Measurements from ENCODE around the gene PRR14. TPM values are rescaled to one million over a fixed set of nuclear protein-coding genes. Genes with fewer than 3 reads are reported as not detected.

The PRR14 gene
- total RNA-seq, 1 experiment from 2014 or later: 77.6 TPM

- ATAC-seq: no peak
- CTCF ChIA-PET: no interaction called here
- TF ChIP-seq SIN3A (IDR thresholded peaks at IDR 0.05; ENCODE audit: borderline replicate concordance, insufficient read depth, low read depth, low read length) (no peak), POLR2AphosphoS5 (IDR thresholded peaks at IDR 0.05; ENCODE audit: low read depth, low read length) (no peak), TCF7L2 (IDR thresholded peaks at IDR 0.05; ENCODE audit: low read depth, low read length) (no peak)
- TF ChIP-seq, protein P1, sequence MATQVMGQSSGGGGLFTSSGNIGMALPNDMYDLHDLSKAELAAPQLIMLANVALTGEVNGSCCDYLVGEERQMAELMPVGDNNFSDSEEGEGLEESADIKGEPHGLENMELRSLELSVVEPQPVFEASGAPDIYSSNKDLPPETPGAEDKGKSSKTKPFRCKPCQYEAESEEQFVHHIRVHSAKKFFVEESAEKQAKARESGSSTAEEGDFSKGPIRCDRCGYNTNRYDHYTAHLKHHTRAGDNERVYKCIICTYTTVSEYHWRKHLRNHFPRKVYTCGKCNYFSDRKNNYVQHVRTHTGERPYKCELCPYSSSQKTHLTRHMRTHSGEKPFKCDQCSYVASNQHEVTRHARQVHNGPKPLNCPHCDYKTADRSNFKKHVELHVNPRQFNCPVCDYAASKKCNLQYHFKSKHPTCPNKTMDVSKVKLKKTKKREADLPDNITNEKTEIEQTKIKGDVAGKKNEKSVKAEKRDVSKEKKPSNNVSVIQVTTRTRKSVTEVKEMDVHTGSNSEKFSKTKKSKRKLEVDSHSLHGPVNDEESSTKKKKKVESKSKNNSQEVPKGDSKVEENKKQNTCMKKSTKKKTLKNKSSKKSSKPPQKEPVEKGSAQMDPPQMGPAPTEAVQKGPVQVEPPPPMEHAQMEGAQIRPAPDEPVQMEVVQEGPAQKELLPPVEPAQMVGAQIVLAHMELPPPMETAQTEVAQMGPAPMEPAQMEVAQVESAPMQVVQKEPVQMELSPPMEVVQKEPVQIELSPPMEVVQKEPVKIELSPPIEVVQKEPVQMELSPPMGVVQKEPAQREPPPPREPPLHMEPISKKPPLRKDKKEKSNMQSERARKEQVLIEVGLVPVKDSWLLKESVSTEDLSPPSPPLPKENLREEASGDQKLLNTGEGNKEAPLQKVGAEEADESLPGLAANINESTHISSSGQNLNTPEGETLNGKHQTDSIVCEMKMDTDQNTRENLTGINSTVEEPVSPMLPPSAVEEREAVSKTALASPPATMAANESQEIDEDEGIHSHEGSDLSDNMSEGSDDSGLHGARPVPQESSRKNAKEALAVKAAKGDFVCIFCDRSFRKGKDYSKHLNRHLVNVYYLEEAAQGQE (IDR thresholded peaks at IDR 0.05; ENCODE audit: insufficient read depth in 1 of 2, low read depth in 2 of 2, low read length in 1 of 2): no peak
- TF ChIP-seq, protein P2, sequence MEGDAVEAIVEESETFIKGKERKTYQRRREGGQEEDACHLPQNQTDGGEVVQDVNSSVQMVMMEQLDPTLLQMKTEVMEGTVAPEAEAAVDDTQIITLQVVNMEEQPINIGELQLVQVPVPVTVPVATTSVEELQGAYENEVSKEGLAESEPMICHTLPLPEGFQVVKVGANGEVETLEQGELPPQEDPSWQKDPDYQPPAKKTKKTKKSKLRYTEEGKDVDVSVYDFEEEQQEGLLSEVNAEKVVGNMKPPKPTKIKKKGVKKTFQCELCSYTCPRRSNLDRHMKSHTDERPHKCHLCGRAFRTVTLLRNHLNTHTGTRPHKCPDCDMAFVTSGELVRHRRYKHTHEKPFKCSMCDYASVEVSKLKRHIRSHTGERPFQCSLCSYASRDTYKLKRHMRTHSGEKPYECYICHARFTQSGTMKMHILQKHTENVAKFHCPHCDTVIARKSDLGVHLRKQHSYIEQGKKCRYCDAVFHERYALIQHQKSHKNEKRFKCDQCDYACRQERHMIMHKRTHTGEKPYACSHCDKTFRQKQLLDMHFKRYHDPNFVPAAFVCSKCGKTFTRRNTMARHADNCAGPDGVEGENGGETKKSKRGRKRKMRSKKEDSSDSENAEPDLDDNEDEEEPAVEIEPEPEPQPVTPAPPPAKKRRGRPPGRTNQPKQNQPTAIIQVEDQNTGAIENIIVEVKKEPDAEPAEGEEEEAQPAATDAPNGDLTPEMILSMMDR (IDR thresholded peaks at IDR 0.05): no peak
- Histone ChIP-seq H3K27me3 (ENCODE audit: control insufficient read depth, insufficient read depth, low read length) (no peaks in the 10 kb centered on the region), H3K27ac (ENCODE audit: low read length) (no peak overlapping the region), H3K36me3 (ENCODE audit: control insufficient read depth, insufficient read depth, low read length) (peaks cover 3% of the 10 kb centered on the region; the same call in 1 of the 2 replicates), H3K4me1 (ENCODE audit: control insufficient read depth, insufficient read depth, low read length) (peaks cover 10% of the 10 kb centered on the region; the same call in 1 of the 2 replicates), H3K4me3 (ENCODE audit: low read depth in 2 of 2, low read length in 2 of 2) (no peak overlapping the region), H3K9me3 (ENCODE audit: control insufficient read depth, insufficient read depth, low read depth, low read length) (no peaks in the 10 kb centered on the region)
- in situ Hi-C loops (cut with HindIII; ENCODE audit: low pct_unique_long_range_greater_than_20kb, low sequenced_read_pairs): no loop called here
- POLR2A ChIA-PET: no interaction called here
- no peak for DNase-seq (ENCODE audit: low read depth, low spot score)
- intact Hi-C loops (cut with micrococcal nuclease; ENCODE audit: unreplicated experiment): no loop called here
- no TSS peak for BruUV-seq (replicated peaks)
Observed at GRCh38 chr16:30604316-30604947, 46.3 kb upstream of the PRR14 start.

DNA sequence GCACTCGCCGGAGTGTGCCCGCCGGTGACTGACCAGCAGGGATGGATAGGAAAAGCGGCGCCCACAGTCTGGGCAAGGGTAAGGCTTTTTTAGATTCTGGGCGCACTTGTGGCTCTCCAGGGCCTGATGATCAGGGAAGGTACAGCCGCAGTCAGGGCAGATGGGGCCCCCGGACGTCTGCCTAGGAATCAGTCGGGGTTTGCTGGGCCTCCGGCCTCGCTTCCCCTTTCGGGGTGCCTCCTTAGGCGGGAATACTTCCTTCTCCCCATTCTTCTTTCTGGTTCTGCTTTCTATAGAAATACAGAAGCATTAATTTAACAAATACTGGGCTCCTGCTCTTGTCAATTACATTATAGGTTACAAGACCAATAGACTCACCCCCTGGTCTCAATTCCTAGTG, 45.6 kb upstream of the PRR14 start:
- DNase-seq (ENCODE audit: low read depth, low spot score) (no peak), ATAC-seq (no peak)
- in situ Hi-C loops (cut with HindIII; ENCODE audit: low pct_unique_long_range_greater_than_20kb, low sequenced_read_pairs): no loop called here
- no peaks in the 10 kb centered on the region for H3K9me3 ChIP-seq (ENCODE audit: control insufficient read depth, insufficient read depth, low read depth, low read length)
- no peak overlapping the region for H3K27ac ChIP-seq (ENCODE audit: low read length)
- H3K4me1 ChIP-seq (ENCODE audit: control insufficient read depth, insufficient read depth, low read length): peaks cover 10% of the 10 kb centered on the region; the same call in 1 of the 2 replicates
- CTCF ChIA-PET: no interaction called here
- no TSS peak for BruUV-seq (replicated peaks)
- TF ChIP-seq, protein P1 (IDR thresholded peaks at IDR 0.05; ENCODE audit: insufficient read depth in 1 of 2, low read depth in 2 of 2, low read length in 1 of 2): no peak
- TF ChIP-seq, protein P2 (IDR thresholded peaks at IDR 0.05): no peak
- TF ChIP-seq SIN3A (IDR thresholded peaks at IDR 0.05; ENCODE audit: borderline replicate concordance, insufficient read depth, low read depth, low read length) (no peak), POLR2AphosphoS5 (IDR thresholded peaks at IDR 0.05; ENCODE audit: low read depth, low read length) (no peak), TCF7L2 (IDR thresholded peaks at IDR 0.05; ENCODE audit: low read depth, low read length) (no peak)
- H3K4me3 ChIP-seq (ENCODE audit: low read depth in 2 of 2, low read length in 2 of 2): no peak overlapping the region
- intact Hi-C loops (cut with micrococcal nuclease; ENCODE audit: unreplicated experiment): no loop called here
- POLR2A ChIA-PET: no interaction called here
- peaks cover 3% of the 10 kb centered on the region for H3K36me3 ChIP-seq (ENCODE audit: control insufficient read depth, insufficient read depth, low read length)
- H3K27me3 ChIP-seq (ENCODE audit: control insufficient read depth, insufficient read depth, low read length): no peaks in the 10 kb centered on the region

All from Panc1 (cell line).